Osteocyte (in vitro differentiated cells): Measurements from ENCODE around the gene PFKFB2. TPM values are rescaled to one million over a fixed set of nuclear protein-coding genes. Genes with fewer than 3 reads are reported as not detected.

Experiments used
- DNase-seq: peaks from one replicate; pipeline ENCODE4 v3.0.0; 2021; ENCODE audit warnings: mixed read lengths; ENCODE audit not compliant: unreplicated experiment; ENCODE audit errors: extremely low spot score
- H3K27ac Mint-ChIP-seq: one replicate; pipeline ENCODE4 v1.8.0; 2021; ENCODE audit warnings: mild to moderate bottlenecking, mixed read lengths; ENCODE audit not compliant: unreplicated experiment
- H3K27me3 Mint-ChIP-seq: one replicate; pipeline ENCODE4 v1.8.0; 2021; ENCODE audit warnings: mixed read lengths; ENCODE audit not compliant: unreplicated experiment
- H3K36me3 Mint-ChIP-seq: one replicate; pipeline ENCODE4 v1.8.0; 2021; ENCODE audit warnings: mixed read lengths; ENCODE audit not compliant: unreplicated experiment
- H3K4me1 Mint-ChIP-seq: one replicate; pipeline ENCODE4 v1.8.0; 2021; ENCODE audit warnings: mixed read lengths; ENCODE audit not compliant: unreplicated experiment
- H3K4me3 Mint-ChIP-seq: one replicate; pipeline ENCODE4 v1.8.0; 2021; ENCODE audit warnings: mild to moderate bottlenecking, moderate library complexity, mixed read lengths; ENCODE audit not compliant: unreplicated experiment
- H3K9me3 Mint-ChIP-seq: one replicate; pipeline ENCODE4 v1.8.0; 2021; ENCODE audit warnings: mixed read lengths; ENCODE audit not compliant: unreplicated experiment
- CTCF ChIP-seq: fragments of 200-600 bp; sonication (generic); IDR thresholded peaks from 2 replicates; pipeline ENCODE4 v1.5.0; 2021; ENCODE audit warnings: antibody characterized with exemption, mild to moderate bottlenecking, moderate library complexity
- total RNA-seq: library from RNA; stranded (reverse); gene quantifications from 2 replicates; pipeline ENCODE4 v1.2.1, GENCODE V29; 2021

PFKFB2 gene
- total RNA-seq, 1 donor from 2014 or later = 15.8 TPM

GRCh38 chr1:207078578-207079132 is 25.6 kb downstream of the PFKFB2 start:
- H3K36me3 Mint-ChIP-seq = peaks cover 14% of the 10 kb centered on the region
- no peaks in the 10 kb centered on the region for H3K9me3 Mint-ChIP-seq
- no peak overlapping the region for H3K27ac Mint-ChIP-seq
- H3K4me1 Mint-ChIP-seq = no peaks in the 10 kb centered on the region
- H3K27me3 Mint-ChIP-seq = peaks cover 9% of the 10 kb centered on the region
- TF ChIP-seq CTCF = no peak
- H3K4me3 Mint-ChIP-seq = no peak overlapping the region
- DNase-seq = no peak

GRCh38 chr1:207079706-207080241 is 26.7 kb downstream of the PFKFB2 start:
- TF ChIP-seq CTCF = no peak
- Mint-ChIP-seq H3K27ac (no peak overlapping the region), H3K4me3 (no peak overlapping the region), H3K27me3 (peaks cover 13% of the 10 kb centered on the region), H3K4me1 (peaks cover 9% of the 10 kb centered on the region), H3K36me3 (peaks cover 14% of the 10 kb centered on the region), H3K9me3 (no peaks in the 10 kb centered on the region)
- no peak for DNase-seq

- H3K9me3 Mint-ChIP-seq = no peaks in the 10 kb centered on the region
- no peak for TF ChIP-seq CTCF
- DNase-seq = no peak
- H3K4me3 Mint-ChIP-seq = no peak overlapping the region
- H3K27me3 Mint-ChIP-seq = peaks cover 13% of the 10 kb centered on the region
- no peak overlapping the region for H3K27ac Mint-ChIP-seq
- H3K36me3 Mint-ChIP-seq = peaks cover 6% of the 10 kb centered on the region
- peaks cover 12% of the 10 kb centered on the region for H3K4me1 Mint-ChIP-seq
These were observed 28.0 kb downstream of the PFKFB2 start for GRCh38 chr1:207081088-207081487.

GRCh38 chr1:207081806-207082205 is 28.7 kb downstream of the PFKFB2 start:
- H3K27me3 Mint-ChIP-seq = peaks cover 13% of the 10 kb centered on the region
- H3K9me3 Mint-ChIP-seq = no peaks in the 10 kb centered on the region
- peaks cover 6% of the 10 kb centered on the region for H3K36me3 Mint-ChIP-seq
- peaks cover 12% of the 10 kb centered on the region for H3K4me1 Mint-ChIP-seq
- no peak for TF ChIP-seq CTCF
- no peak for DNase-seq
- no peak overlapping the region for H3K4me3 Mint-ChIP-seq
- H3K27ac Mint-ChIP-seq = no peak overlapping the region

- Mint-ChIP-seq H3K27me3 (peaks cover 21% of the 10 kb centered on the region), H3K36me3 (peaks cover 2% of the 10 kb centered on the region), H3K4me3 (no peak overlapping the region), H3K4me1 (peaks cover 12% of the 10 kb centered on the region), H3K9me3 (no peaks in the 10 kb centered on the region), H3K27ac (no peak overlapping the region)
- DNase-seq = no peak
- TF ChIP-seq CTCF = no peak
These were observed 31.2 kb downstream of the PFKFB2 start for GRCh38 chr1:207084232-207084631.
